ENCODE results near the gene HIVEP3.

The HIVEP3 gene

DNA sequence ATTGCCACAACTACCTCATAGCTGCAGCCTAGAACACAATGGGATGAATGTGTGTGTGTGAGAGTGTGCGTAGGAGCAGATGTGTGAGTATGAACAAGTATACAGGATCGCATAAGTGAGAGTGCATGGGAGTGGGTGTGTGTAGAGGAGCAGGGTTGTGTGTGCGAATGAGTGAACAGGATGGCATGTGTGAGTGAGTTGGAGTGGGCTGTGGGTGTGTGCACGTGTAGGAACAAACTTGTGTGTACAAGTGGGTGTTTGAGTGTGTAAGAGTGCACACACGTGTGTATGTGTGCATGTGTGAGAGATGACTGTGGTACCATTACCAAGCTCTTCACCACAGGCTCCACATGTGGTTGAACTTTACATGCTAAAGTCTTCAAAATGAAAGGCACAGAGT is 258.8 kb downstream of the HIVEP3 start:
- no peak for DNase-seq (ENCODE audit: low read depth in 2 of 2, low spot score in 1 of 2)

DNA sequence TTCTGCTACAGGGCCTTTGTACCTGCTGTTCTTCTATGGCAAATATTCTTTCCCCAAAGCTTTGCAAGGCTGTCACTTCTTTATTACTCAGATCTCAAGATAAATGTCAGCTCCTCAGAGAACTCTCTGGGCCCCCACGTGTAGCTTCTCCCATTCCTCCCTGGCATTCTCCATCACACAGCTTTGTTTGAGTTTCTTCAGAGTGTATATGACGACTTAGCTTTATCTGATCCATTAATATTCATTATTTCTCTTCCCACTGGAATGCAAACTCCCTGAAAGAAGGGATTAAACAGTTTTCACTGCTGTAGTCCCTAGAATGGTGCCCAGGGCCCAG is 259.6 kb downstream of the HIVEP3 start:
- DNase-seq (ENCODE audit: low read depth in 2 of 2, low spot score in 1 of 2): no peak

DNA sequence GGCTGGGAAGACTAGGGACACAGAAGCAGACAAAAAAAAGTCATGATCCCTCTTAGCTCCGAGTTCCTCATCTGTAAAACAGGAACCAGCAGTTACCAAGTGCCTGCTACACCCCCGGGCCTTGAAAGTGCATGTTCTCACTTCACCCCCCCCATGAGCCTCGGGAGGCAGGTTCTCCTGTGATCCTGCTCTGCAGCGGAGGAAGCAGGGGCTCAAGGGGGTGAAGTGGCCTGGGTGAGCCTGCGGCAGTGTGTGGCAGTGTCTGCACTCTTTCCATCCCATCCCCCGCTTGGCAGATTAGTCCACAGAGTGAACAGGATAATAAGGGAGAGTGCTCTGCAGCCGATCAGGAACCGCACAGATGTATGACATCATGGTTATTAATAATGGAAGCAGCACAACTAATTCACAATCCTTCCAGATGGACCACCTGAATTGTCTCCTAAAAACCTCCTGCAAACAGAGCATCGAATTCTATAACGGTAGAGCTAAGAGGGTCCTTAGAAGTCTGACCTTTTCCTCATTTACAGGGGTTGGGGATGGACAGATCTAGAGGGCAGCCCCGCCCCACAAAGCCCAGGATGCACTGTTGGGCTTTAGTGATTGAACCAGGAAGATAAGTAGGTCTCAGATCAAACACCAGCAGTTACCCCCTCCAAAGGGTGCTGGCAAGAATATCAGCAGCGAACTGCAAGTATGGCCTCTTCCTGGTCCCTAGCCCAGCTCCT is 260.1 kb downstream of the HIVEP3 start:
- no peak for DNase-seq (ENCODE audit: low read depth in 2 of 2, low spot score in 1 of 2)

DNA sequence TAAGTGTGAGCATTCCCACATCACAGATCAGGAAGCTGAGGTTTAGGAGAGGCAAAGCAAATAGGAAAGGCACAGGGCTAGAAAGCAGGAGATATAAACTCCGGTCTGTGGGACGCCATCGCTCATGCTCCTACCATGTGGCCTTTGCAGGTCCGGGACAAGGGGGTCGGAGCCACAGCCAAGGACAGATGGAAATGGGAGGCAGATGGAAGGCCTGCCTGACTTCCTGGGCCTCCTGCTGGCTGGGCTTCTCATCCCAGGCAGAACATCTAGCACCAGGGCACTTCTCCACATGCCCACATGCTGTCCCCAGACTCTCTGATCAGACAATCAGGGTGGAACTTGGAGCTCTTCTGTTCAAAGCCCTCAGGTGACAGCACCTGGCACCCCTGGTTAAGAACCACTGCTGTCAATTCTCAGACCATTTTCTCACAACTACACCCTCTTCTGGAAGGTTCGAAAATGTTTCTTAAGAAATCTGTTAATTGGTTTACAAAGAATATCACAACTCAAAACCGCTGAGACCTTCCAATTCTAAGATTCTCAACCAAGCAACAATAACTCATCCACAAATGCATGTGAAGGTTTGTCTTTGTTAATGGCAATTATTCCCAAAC is 260.9 kb downstream of the HIVEP3 start:
- no peak for DNase-seq (ENCODE audit: low read depth in 2 of 2, low spot score in 1 of 2)

DNA sequence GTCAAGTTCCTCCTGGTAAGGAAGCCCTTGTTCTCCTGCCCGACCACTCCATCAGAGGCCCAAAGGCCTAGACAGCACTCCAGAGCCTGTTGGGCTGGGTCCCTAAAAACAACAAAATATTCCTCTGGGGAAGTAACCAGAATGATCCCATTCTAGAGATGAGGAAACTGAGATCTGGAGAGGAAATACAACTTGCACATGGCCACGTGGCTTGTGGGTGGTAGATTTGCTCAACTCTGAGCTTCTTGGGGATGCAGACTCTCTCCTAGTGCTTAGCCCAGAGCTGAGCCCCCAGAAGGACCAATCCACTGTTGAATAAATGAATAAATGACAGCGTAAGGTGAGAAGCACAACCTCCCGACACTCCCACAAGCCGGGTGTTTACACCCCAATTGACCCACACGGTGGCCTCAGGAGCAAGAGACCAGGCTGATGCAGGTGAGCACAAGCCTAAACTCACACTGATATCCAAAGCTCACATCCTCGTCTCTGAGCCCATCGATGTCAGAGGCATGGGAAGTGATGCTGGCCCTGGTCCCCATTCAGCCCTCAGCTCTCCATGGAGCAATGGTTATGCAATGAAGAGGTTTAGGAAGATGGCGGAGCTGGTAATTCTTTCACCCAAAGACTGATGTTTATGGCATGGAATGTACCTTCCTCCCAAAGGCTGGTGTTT is 261.8 kb downstream of the HIVEP3 start:
- no peak for DNase-seq (ENCODE audit: low read depth in 2 of 2, low spot score in 1 of 2)

DNA sequence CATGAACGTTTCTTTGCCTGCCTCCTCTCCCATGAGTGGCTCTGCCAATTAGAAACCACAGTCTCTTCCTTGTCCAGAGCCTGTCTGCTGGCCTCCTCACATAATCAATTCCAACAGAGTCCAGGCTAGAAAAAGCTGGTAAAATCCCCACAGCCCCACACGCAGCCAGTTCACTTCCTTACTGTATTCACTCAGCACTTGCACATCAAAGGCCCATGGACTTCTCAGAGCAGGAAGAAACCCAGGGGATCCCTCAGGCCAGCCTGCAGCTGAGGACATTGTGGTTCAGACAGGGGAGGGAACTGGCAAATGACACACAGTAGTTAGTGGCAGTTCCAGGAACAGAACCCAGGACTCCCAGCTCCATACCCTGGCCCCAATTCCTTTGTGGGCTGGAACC is 262.7 kb downstream of the HIVEP3 start:
- DNase-seq (ENCODE audit: low read depth in 2 of 2, low spot score in 1 of 2): no peak

DNA sequence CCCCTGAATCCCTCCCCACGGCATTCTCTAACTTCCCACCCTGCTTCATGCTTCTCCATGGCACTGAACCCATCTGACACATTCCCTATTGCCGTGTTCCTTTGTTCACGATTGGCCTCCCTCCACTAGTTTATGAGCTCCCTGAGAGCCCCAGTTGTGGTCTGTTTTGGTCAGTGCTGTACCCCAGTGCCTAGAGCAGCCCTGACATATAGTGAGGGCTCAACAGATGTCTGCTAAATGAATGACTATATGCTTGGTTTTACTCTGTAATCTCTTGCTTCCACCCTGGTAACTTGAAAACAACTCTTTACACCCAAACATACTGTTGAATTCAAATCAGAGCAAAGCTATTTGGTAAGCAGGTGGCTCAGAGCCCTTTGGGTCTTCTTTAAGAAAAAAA is 263.1 kb downstream of the HIVEP3 start:
- no peak for DNase-seq (ENCODE audit: low read depth in 2 of 2, low spot score in 1 of 2)

DNA sequence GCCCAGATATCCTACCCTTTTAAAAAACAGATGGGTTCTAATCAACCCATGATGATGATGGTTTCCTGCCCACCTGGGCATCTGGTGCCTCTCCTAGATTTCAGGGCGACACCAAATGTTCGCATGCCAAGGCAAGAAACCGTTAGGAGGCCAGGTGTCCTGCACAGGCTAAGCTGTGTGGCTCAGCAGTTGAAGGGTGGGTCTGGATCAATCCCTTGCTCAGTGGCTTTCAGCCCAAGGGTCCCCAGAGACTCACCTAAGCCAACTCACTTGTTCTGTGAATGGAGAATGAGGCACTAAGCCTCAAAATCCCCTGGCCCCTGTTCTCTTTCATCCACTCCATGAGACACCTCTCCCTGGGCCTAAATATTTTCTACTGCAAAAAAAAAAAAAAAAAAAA is 265.1 kb downstream of the HIVEP3 start:
- no peak for DNase-seq (ENCODE audit: low read depth in 2 of 2, low spot score in 1 of 2)

DNA sequence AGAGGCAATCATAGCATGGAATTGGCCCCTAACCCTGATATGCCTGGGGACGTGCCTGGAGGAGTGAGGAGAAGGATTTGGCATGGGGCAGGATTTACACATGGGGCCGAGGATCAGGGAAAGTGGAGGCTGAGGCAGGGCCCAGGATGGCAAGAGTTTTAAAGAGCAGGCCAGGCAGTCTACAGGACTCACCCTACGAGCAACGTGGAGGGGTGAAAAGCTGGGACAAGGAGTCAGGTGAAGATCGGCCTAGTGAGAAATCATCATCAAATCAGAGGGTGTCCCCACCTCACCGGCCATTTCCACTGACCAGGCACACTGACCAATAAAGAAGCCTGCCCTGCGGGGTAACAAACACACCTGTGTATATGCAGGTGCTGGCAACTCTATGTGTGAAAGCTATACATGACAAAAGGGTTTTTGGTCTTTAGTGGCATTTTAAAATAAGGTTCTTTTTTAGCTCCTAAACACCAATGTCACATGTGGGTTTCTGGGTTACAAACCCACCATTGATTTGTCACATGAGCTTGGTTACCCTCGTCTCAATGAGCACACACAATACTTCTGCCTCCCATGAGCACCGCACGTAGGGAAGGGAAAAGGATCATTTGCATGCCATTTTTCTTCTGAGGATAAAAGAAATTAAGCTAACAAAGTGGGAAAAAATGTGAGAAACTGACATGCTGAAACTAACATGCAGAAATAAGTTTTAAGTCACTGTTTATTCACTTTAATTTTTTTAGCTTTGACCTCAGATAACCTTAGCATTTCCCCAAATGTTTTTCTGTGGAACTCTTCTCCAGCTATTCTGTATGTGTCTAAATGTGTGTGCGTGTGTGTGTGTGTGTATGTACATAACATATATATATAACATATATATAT is 266.1 kb downstream of the HIVEP3 start:
- DNase-seq (ENCODE audit: low read depth in 2 of 2, low spot score in 1 of 2): no peak

DNA sequence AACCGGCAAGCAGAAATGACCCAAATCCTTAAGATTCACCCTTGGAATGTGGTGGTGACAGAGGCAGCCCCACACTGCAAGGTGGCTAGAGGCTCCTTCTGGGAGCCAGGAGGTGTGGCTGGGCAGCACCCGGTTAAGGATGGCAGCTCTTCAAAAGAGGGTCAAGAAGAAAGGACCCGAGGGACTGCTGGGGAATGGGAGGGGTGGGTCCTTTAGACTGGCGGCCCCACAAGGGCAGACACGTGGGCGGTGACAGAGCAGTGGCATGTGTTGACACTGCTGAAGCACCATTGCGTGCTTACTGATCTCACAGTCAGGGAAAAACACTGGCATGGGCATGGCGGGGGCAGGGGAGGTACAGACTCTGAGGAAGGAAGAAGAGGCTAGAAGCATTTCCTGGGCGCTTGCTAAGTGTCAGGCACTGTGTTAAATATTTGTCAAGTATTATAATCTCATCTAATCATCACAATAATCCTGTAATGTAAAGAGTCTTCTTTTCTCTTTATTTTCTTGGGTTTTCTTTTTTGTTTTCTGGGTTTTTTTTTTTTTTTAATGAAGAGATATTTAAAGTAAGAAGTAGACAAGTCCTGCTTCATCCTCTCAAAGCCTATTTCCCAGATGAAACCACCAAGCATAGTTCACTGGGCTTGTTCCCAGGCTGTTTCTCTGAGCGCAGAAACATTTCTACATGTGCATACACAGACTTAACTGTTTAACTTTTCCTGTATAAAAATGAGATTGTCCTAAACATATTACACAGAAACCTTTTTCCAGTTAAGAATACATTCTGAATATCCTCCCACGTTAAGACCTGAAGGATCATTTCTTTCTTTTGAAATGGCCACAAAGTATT is 268.5 kb downstream of the HIVEP3 start:
- no peak for DNase-seq (ENCODE audit: low read depth in 2 of 2, low spot score in 1 of 2)

DNA sequence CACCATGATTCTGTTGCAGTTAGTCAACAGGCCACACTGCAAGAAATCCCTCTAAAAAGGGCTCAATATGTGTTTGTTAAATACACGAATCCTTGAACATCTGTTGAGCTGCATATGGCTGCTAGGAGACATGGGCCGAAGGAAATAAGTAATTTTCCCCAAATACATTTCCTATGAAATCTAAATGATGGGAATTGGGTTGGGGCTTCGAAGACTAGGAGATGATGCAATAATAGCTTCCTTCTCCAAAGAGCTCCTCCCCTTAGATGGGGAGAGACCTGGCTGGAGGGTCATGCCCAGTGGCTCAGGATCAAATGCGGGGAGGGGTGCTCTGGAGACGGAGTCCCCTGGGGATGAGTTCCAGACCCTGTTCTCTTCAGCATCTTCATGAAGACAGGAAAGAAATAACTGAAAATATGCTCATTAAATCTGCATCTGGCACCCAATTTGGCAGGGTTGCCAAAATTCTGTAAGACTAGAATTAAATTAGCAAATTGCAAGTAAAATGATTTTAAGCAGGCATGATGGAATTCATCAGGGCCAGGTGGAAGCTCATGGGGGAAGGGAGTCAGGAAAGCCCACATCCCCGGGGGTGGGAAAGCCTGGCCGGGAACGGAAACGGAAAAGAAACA is 269.2 kb downstream of the HIVEP3 start:
- no peak for DNase-seq (ENCODE audit: low read depth in 2 of 2, low spot score in 1 of 2)

DNA sequence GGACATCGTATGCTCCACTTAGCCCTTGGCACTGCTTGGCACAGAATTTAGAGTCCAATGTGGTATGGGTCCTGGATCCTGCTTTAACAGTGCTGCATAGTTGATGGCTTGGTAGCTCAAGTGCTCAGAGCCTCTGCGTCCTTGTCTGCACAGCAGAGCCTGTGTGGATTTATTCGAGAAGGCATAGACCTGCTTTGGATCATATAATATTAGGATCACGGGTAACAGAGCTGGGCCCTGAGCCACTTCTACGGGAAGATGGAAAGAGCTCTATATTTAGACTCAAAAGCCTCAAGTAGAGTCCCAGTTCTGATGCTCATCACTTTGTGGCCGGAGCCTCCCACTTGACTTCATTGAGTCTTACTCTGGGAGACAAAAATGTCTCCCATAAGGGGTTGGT is 269.9 kb downstream of the HIVEP3 start:
- no peak for DNase-seq (ENCODE audit: low read depth in 2 of 2, low spot score in 1 of 2)

DNA sequence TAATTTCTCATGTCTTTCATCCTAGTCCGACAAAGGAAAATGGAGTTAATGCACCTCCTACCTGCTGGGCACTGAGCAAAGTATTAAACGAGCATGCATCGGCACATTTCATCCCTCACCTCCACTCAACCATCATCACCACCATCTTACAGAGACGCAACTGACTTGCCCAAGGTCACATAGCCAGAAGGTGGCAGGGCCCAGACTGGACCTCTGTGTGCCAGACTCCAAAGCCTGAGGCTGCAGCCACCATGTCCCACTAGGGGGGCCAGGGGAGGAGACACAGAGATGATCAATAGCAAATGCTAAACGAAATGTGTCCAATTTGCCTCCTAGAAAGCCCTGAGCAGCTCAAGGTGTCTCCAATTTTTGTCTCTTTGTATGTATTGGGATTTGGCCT is 270.5 kb downstream of the HIVEP3 start:
- no peak for DNase-seq (ENCODE audit: low read depth in 2 of 2, low spot score in 1 of 2)

DNA sequence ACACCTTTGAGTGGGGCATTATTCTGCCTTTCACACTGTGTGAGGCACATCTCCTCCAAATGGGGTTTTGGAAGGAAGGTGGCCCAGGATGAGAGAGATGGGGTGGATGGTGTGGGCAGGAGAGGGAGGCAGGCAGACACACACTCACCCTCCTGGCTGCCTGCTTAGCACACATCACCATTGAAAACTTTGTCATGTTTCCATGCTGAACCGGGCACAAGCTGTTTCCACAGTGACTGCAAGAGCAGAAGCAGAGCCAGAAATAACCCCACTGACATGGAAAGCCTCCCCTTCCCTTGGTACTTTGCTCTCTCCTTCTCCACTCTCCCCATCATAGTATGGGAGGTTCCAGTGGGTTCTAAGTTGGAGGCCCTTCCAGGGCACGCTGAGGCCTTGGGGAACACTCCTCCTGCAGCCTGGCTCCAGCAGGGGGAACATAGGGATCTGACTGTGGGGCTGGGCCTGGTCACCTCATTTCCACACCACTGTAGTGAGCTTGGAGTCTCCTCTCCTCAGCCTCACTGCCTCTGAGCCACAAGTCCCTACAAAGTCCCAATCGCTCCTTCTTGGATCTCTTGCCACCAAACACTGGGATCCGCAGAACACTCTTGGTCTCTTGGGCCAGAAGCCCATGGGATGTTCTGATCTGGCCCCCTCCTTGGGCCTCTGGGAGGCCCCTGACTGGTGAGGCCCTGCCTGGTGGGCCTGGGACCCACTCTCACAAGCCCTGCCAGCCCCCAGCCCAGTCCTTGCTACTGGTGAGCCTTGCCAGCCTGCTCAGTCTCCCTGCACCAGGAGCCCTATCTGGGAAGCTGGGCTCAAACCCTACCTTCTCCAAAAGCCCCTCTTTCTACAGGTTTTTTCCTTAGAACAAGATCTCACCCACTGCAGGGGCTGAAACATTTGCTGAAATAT is 271.2 kb downstream of the HIVEP3 start:
- no peak for DNase-seq (ENCODE audit: low read depth in 2 of 2, low spot score in 1 of 2)

DNA sequence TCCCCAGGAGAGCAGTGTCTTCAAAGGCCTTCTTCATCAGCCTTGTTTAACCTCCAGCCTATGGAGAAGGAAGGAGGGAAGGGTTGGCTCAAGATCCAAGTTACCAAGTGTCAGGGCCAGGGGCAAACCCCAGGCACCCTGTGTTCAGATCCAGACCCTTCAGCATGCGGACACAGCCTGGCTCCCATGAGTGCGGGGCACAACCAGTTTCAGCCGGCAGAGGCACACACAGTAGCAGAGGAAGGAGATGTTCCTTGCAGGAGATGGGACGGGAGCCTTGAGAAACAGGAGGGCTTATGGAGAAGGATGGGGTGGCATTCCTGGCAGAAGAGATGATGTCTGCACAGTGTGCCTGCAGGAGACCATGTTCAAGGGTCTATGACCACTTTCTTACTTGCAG is 272.5 kb downstream of the HIVEP3 start:
- DNase-seq (ENCODE audit: low read depth in 2 of 2, low spot score in 1 of 2): no peak

DNA sequence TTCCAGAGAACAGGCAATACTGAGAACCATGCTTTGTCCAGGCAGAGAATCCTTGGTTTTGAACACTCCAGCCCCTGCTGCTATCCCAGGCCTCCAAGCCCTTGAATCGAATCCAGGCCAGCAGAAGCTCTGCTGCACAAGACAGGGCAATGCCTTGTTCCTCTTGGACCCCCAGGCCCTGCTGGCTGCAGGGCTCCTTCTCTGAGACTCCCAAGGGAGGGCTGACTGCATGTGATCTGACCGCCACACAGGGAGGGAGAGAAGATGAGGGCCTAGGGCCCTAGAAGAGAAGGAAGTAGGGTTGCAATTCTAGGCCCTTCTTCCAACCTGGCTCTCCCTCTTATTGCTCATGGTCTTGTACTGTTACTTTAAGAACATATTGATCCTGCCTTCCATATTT is 273.7 kb downstream of the HIVEP3 start:
- no peak for DNase-seq (ENCODE audit: low read depth in 2 of 2, low spot score in 1 of 2)

DNA sequence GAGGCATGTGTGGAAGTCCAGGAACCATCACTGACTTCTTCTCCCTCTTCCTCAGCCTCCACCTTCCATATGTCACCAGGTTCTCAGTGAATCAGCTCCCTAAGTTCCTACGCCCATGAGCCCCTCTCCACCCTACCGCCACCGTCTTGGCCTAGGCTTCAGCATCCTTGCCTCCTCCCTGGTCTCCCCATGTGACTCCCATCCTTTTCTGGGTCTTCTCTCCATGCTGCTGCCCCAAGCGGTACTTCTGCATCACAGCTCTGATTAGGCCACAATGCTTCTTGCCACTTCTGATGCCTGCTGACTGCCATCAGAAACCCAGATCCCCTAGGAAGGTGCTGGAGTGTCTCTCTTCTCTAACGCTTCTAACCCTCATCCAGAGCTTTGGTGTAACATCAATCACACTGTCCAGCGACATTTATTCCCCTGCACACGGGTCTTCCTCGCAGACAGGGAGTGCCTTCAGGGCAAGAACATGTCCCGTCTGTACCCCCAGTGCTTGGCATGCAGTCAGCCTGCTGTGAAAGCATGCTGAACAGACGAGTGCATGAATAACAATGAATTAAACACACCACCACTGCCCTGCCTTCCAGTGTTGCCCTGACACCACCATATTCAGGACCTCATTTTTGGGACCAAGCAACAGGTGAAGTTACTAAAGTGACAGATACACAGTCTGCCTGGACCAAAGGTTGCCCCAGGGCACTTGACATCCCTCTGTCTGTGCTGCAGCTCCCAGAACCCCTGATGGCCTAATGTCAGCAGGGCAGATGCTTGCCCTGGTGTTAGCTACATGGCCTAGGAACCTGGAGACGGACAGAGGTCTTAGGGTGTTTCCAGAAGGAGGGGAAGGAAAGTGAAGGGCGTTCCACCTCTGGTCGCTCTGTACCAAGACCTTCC is 275.6 kb downstream of the HIVEP3 start:
- no peak for DNase-seq (ENCODE audit: low read depth in 2 of 2, low spot score in 1 of 2)

DNA sequence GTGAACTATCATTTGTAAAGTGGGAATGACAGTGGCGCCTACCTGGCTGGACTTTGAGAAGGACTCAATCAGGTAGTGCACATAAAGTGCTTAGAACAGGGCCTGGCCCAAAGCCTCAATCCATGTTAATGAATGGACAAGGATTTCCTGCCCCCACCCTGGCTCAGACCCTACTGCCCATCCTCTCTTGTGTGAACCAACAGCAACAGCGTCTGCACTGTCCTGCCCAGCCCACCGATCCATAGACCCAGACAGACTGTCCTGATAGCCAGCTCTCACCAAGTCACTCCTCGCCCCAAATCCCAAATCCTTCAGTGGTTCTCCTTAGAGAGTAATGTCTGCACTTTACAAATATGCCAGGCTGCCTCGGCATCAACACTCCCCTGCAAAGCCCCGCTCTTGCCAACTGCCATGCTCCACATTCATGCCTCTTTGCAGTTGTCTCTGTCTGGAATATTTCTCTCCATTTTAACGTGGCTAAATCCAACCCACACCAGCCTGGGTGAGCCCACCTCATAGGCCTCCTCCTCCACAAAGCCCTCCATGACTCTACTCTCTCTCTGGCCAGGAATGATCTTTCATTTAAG is 276.7 kb downstream of the HIVEP3 start:
- DNase-seq (ENCODE audit: low read depth in 2 of 2, low spot score in 1 of 2): no peak
